ENCODE measurements around the gene DCHS2.

Gene DCHS2

DNA sequence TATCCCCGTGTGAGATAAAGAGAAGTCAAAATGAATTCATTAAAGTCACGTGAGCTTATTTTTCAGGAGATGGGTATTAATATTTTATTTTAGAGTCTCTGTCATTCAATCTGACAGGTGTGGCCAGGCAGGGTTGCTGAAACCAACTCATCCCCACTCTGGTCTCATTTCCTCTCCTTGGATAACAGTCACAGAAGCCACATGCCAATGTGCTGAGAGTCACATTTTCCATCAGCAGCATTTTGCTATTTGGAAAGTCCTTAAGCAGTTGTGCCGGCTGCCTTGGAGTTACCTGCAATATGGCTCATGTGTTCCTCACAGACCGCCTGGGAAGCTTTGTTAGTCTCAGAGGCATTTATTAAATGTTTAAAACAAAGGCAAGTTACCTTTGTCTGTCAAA, 302.3 kb downstream of the DCHS2 start:
- DNase-seq: no peak

DNA sequence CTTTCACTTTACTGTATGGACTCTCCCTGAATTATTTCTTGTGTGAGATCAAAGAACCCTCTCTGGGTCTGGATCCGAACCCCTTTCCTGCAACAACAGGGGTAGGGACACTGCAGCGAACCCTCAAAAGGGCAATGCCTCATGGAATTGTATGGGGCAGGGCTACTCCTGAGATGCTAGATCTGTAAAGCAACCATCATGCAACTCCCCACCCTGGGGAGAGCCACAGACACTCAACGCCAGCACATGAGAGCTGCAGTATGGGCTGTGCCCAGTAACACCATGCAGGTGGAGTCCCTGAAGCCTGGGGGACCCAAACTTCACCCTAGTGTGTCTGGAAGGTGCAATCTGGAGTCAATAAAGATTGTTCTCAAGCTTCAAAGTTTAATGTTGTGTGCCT, 304.7 kb downstream of the DCHS2 start:
- no peak for DNase-seq

DNA sequence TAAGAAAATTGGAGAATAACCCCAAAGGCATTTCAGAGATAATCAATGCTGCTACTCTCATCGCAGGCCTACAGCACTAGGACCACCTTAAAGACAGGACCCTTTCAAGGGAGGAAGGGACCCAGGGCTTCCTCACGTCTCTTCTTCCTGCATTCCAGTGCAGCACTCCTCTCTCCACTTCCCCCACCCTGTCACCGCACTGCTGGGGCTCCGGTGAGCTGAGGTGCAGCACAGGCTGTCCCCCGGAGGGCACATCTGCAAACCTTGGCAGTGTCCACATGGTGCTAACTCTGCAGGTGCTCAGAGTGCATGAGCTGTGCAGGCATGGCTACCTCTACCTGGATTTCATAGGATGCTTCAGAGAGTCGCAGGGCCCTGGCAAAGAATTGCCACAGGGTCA, 305.6 kb downstream of the DCHS2 start:
- no peak for DNase-seq

DNA sequence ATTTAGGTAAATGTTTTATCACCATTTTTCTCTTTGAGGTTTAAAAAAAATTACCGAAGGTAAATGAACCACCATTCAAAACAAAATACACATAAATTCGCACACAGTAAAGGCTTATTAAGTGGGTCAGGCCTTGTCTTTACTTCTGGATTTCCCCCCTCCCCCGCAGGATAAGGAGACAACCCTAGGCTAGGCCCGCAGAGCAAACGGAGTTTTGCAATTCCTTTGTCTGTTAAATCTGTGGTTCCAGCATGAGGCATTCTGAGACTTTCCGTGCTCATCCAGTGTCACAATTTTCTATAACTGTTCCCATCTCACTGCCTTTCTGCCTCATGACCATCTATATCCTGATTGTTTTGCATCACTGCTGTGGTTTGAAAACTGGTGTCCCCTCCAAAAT, 307.4 kb downstream of the DCHS2 start:
- DNase-seq: no peak

DNA sequence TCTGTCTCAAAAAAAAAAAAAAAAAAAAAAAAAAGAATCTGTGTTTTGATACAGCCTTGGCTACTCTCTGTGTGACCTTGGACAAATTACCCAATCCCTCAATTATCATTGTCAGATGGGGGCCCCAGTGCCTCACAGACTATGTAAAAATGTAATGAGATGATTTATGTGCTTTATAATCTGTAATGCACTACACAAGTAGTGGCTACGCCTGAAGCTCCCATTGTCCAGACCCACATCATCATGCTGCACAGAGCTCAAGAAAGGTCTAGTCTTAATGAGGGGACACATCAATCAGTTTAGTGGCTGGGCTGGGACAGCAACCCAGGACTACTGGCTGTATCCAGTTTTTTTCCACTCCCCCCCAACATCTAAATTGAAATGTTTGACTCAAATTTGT, 308.3 kb downstream of the DCHS2 start:
- no peak for DNase-seq
